ENCODE results near the gene RC3H1.
"Not testable (repeated sequence)": the region's sequence is repeated elsewhere in the genome, so short reads cannot be mapped to it uniquely, and the experiment has no call there.

Gene RC3H1

GRCh38 chr1:174028495-174028894 lies 6.3 kb upstream of the RC3H1 start:
- DNase-seq (ENCODE audit: low read depth in 2 of 2, low spot score in 1 of 2), result no peak

- no peak for DNase-seq (ENCODE audit: low read depth in 2 of 2, low spot score in 1 of 2)
Measured at GRCh38 chr1:174023440-174023839, 1.3 kb upstream of the RC3H1 start.

GRCh38 chr1:174022976-174023277 lies 770 bp upstream of the RC3H1 start:
- no peak for DNase-seq (ENCODE audit: low read depth in 2 of 2, low spot score in 1 of 2)

GRCh38 chr1:174021591-174022079 lies 522 bp downstream of the RC3H1 start:
- DNase-seq (ENCODE audit: low read depth in 2 of 2, low spot score in 1 of 2), result peak in 1 of 2 donors; percentile 12

GRCh38 chr1:174018565-174018964 lies 3.6 kb downstream of the RC3H1 start:
- no peak for DNase-seq (ENCODE audit: low read depth in 2 of 2, low spot score in 1 of 2)

GRCh38 chr1:174017231-174017970 lies 4.8 kb downstream of the RC3H1 start:
- no peak for DNase-seq (ENCODE audit: low read depth in 2 of 2, low spot score in 1 of 2)

GRCh38 chr1:174013864-174014418 lies 8.2 kb downstream of the RC3H1 start:
- DNase-seq (ENCODE audit: low read depth in 2 of 2, low spot score in 1 of 2), result no peak

GRCh38 chr1:174008979-174009378 lies 13.2 kb downstream of the RC3H1 start:
- no peak for DNase-seq (ENCODE audit: low read depth in 2 of 2, low spot score in 1 of 2)

- DNase-seq (ENCODE audit: low read depth in 2 of 2, low spot score in 1 of 2), result no peak
Measured at GRCh38 chr1:174008269-174008668, 13.9 kb downstream of the RC3H1 start.

- no peak for DNase-seq (ENCODE audit: low read depth in 2 of 2, low spot score in 1 of 2)
Measured at GRCh38 chr1:174007851-174008250, 14.3 kb downstream of the RC3H1 start.

- DNase-seq (ENCODE audit: low read depth in 2 of 2, low spot score in 1 of 2), result no peak
Measured at GRCh38 chr1:174005032-174005431, 17.1 kb downstream of the RC3H1 start.

- DNase-seq (ENCODE audit: low read depth in 2 of 2, low spot score in 1 of 2), result no peak
Measured at GRCh38 chr1:174003867-174004266, 18.3 kb downstream of the RC3H1 start.

GRCh38 chr1:174001573-174001972 lies 20.6 kb downstream of the RC3H1 start:
- no peak for DNase-seq (ENCODE audit: low read depth in 2 of 2, low spot score in 1 of 2)

GRCh38 chr1:174000371-174000770 lies 21.8 kb downstream of the RC3H1 start:
- DNase-seq (ENCODE audit: low read depth in 2 of 2, low spot score in 1 of 2), result no peak

- no peak for DNase-seq (ENCODE audit: low read depth in 2 of 2, low spot score in 1 of 2)
Measured at GRCh38 chr1:173997791-173998190, 24.4 kb downstream of the RC3H1 start.

GRCh38 chr1:173996995-173997394 lies 25.2 kb downstream of the RC3H1 start:
- DNase-seq (ENCODE audit: low read depth in 2 of 2, low spot score in 1 of 2), result no peak

- DNase-seq (ENCODE audit: low read depth in 2 of 2, low spot score in 1 of 2), result no peak
Measured at GRCh38 chr1:173995475-173995874, 26.7 kb downstream of the RC3H1 start.

GRCh38 chr1:173993948-173994347 lies 28.2 kb downstream of the RC3H1 start:
- DNase-seq (ENCODE audit: low read depth in 2 of 2, low spot score in 1 of 2), result not testable (repeated sequence)

GRCh38 chr1:173988068-173988467 lies 34.1 kb downstream of the RC3H1 start:
- no peak for DNase-seq (ENCODE audit: low read depth in 2 of 2, low spot score in 1 of 2)

GRCh38 chr1:173986951-173987350 lies 35.2 kb downstream of the RC3H1 start:
- DNase-seq (ENCODE audit: low read depth in 2 of 2, low spot score in 1 of 2), result no peak

- no peak for DNase-seq (ENCODE audit: low read depth in 2 of 2, low spot score in 1 of 2)
Measured at GRCh38 chr1:173970252-173970651, 51.9 kb downstream of the RC3H1 start.

- not testable (repeated sequence) for DNase-seq (ENCODE audit: low read depth in 2 of 2, low spot score in 1 of 2)
Measured at GRCh38 chr1:173965896-173966295, 56.3 kb downstream of the RC3H1 start.

GRCh38 chr1:173963477-173963876 lies 58.7 kb downstream of the RC3H1 start:
- DNase-seq (ENCODE audit: low read depth in 2 of 2, low spot score in 1 of 2), result no peak
